Gastroesophageal sphincter (tissue), 4 donors: ENCODE data around the gene ACOXL. TPM values are rescaled to one million over a fixed set of nuclear protein-coding genes. Genes with fewer than 3 reads are reported as not detected.

Experiments
- ATAC-seq: fragments of 150-250 bp; one replicate; pipeline ENCODE4 v1.9.1; 2016; ENCODE audit warnings: mild to moderate bottlenecking, moderate library complexity
- H3K27ac ChIP-seq, 4 donors: fragments of 200-600 bp; sonication (generic) in 3 of 4; 1 replicate in 3 of 4; 2 replicates in 1 of 4; pipeline ENCODE4 v1.5.1; 2016 to 2019
- H3K27me3 ChIP-seq: fragments of 200-600 bp; sonication (generic); one replicate; pipeline ENCODE4 v1.5.1; 2019
- H3K36me3 ChIP-seq, 2 donors: fragments of 200-600 bp; sonication (generic); one replicate each; pipeline ENCODE4 v1.5.1; 2019; ENCODE audit warnings: control low read depth in 1 of 2
- H3K4me1 ChIP-seq, 3 donors: fragments of 200-600 bp; sonication (generic); 1 replicate in 2 of 3; 2 replicates in 1 of 3; pipeline ENCODE4 v1.5.1; 2016 to 2019; ENCODE audit warnings: control low read depth in 2 of 3
- H3K4me3 ChIP-seq, 2 donors: fragments of 200-600 bp; sonication (generic); one replicate each; pipeline ENCODE4 v1.5.1; 2019; ENCODE audit warnings: mild to moderate bottlenecking in 1 of 2, moderate library complexity in 1 of 2
- H3K9me3 ChIP-seq, 3 donors: fragments of 200-600 bp; sonication (generic); one replicate each; pipeline ENCODE4 v1.5.1; 2017 to 2019; ENCODE audit warnings: control low read depth in 2 of 3
- EP300 ChIP-seq: sonication (generic); formaldehyde crosslinking; IDR thresholded peaks from one replicate; pipeline ENCODE4 v1.6.1; 2017; ENCODE audit warnings: antibody characterized with exemption, mild to moderate bottlenecking
- POLR2A ChIP-seq, 2 donors: fragments of 450-650 bp; IDR thresholded peaks; one replicate each; pipeline ENCODE4 v1.6.1; 2017; ENCODE audit warnings: antibody characterized with exemption in 2 of 2, mild to moderate bottlenecking in 2 of 2, moderate library complexity in 1 of 2
- POLR2AphosphoS5 ChIP-seq: sonication (generic); formaldehyde crosslinking; IDR thresholded peaks from one replicate; pipeline ENCODE4 v1.6.1; 2017; ENCODE audit warnings: antibody characterized with exemption
- WGBS, 2 donors: methylation state at CpG; one replicate each; pipeline ENCODE4 v1.1.5; 2018; ENCODE audit warnings: low coverage in 1 of 2; 5-methylcytosine and 5-hydroxymethylcytosine counted together
- total RNA-seq, 4 donors: library from RNA; depleted of rRNA; stranded (reverse); fragments of >200 nt; gene quantifications; one replicate each; pipeline ENCODE4 v1.1.0, GENCODE V29; 2016
- TF ChIP-seq, protein P1 (sequence below), 4 experiments: fragments of 200-600 bp in 2 of 4; fragments of 450-650 bp in 2 of 4; sonication (generic) in 1 of 4; IDR thresholded peaks; one replicate each; pipeline ENCODE4 v1.5.1; 2017 to 2019; ENCODE audit warnings: antibody characterized with exemption in 4 of 4, mild to moderate bottlenecking in 2 of 4, moderate library complexity in 2 of 4

ACOXL gene
- total RNA-seq, 4 donors from 2014 or later = not detected

DNA sequence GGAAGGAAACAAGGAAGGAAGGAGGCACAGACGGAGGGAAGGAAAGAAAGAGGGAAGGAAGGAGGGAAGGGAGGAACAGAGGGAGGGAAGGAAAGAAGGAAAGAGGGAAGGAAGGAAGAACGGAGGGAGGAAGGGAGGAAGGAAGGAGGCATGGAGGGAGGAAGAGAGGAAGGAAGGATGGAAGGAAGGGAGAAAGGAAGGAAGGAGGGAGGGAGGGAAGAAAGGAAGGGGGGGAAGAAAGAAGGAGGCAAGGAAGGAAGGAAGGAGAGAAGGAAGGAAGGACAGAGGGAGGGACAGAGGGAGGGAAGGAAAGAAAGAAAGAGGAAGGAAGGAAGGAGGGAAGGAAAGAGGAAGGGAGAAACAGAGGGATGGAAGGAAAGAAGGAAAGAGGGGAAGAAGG lies 7.6 kb upstream of the ACOXL start:
- Histone ChIP-seq H3K4me3 (no peak overlapping the region), H3K27me3 (no peaks in the 10 kb centered on the region), H3K9me3 (no peaks in the 10 kb centered on the region), H3K36me3 (no peaks in the 10 kb centered on the region), H3K4me1 (no peaks in the 10 kb centered on the region), H3K27ac (no peak overlapping the region)
- TF ChIP-seq, protein P1, sequence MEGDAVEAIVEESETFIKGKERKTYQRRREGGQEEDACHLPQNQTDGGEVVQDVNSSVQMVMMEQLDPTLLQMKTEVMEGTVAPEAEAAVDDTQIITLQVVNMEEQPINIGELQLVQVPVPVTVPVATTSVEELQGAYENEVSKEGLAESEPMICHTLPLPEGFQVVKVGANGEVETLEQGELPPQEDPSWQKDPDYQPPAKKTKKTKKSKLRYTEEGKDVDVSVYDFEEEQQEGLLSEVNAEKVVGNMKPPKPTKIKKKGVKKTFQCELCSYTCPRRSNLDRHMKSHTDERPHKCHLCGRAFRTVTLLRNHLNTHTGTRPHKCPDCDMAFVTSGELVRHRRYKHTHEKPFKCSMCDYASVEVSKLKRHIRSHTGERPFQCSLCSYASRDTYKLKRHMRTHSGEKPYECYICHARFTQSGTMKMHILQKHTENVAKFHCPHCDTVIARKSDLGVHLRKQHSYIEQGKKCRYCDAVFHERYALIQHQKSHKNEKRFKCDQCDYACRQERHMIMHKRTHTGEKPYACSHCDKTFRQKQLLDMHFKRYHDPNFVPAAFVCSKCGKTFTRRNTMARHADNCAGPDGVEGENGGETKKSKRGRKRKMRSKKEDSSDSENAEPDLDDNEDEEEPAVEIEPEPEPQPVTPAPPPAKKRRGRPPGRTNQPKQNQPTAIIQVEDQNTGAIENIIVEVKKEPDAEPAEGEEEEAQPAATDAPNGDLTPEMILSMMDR (IDR thresholded peaks at IDR 0.05) = no peak
- no peak for TF ChIP-seq POLR2A (IDR thresholded peaks at IDR 0.05)
- no peak for TF ChIP-seq POLR2AphosphoS5
- no peak for TF ChIP-seq EP300
- 54 to 100% methylated on average over 1 to 2 of the region's 2 CpGs for WGBS, 2 donors
- ATAC-seq = no peak

DNA sequence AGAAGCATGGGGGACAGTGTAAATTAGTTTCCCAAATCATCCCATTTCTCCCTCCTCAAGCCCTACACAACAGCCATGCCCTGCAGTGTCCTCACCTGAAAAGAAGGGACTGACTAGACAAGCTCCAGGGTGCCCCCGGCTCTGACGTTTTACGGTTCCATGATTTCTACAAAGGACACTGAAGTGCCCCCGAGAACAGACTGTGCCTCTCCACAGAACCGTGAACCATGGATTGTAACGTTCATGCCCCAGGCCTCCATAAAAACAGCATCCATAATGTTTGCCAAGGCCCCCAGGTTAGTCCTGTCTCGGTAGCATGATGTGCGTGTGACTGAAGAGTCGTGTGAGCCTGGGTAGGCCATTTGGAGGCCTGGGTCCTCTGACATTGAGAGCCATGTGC lies 7.0 kb upstream of the ACOXL start:
- Histone ChIP-seq H3K36me3 (no peaks in the 10 kb centered on the region), H3K4me1 (no peaks in the 10 kb centered on the region), H3K9me3 (no peaks in the 10 kb centered on the region), H3K27ac (no peak overlapping the region), H3K27me3 (no peaks in the 10 kb centered on the region), H3K4me3 (no peak overlapping the region)
- ATAC-seq = no peak
- TF ChIP-seq POLR2AphosphoS5 (no peak), POLR2A (IDR thresholded peaks at IDR 0.05) (no peak), EP300 (no peak)
- TF ChIP-seq, protein P1 (IDR thresholded peaks at IDR 0.05) = no peak
- 83 to 100% methylated on average over 1 to 2 of the region's 9 CpGs for WGBS, 2 donors

DNA sequence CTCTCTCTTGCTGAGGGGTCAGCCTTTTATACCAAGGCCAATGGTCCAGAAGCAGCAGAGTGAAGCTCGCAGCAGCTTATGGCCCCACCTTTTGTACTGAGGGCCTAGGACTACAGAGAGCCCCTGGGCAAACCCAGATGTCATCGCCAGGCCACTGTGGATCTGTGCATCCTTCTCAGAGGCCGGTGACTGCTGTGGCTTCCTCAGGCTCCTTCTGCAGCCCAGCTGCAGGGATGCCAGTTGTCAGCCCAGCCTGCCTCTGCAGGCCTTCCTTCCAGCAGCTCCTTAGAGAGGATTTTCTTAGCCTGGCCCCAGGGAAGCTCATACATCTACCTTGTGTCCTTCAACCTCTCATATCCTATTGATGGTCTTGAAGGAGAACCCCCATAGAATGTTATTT lies 6.5 kb upstream of the ACOXL start:
- H3K9me3 ChIP-seq = no peaks in the 10 kb centered on the region
- ATAC-seq = no peak
- H3K27ac ChIP-seq = no peak overlapping the region
- H3K36me3 ChIP-seq = no peaks in the 10 kb centered on the region
- no peaks in the 10 kb centered on the region for H3K4me1 ChIP-seq
- TF ChIP-seq POLR2AphosphoS5 (no peak), EP300 (no peak), POLR2A (IDR thresholded peaks at IDR 0.05) (no peak)
- TF ChIP-seq, protein P1 (IDR thresholded peaks at IDR 0.05) = no peak
- H3K4me3 ChIP-seq = no peak overlapping the region
- H3K27me3 ChIP-seq = no peaks in the 10 kb centered on the region
- no CpG with 5 or more reads among the region's 3 CpGs for WGBS, 2 donors

DNA sequence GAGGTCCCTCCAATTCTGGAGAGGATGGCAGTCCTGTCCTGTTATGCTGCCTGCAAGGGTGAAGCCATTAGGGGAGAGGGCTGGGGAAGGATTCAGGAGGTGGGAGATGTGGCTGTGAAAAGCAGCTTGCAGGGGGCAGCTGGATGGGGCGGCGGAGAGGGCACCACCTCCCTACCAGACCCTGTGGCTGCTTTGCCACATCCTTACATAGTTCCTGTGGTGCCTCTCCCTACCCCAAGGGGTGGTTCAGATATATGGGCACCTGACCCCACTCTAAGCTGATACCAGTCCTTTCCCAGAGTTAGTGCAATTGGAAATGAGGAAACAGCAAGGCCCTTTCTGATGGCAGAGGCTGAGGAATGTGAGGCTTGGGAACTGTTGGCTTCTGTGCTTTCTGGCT lies 6.1 kb upstream of the ACOXL start:
- H3K27me3 ChIP-seq = peaks cover under 1% of the 10 kb centered on the region
- 92% methylated on average over 2 of the region's 2 CpGs; no CpG with 5 or more reads in 1 of the 2 donors for WGBS, 2 donors
- no peak for ATAC-seq
- no peaks in the 10 kb centered on the region for H3K4me1 ChIP-seq
- H3K36me3 ChIP-seq = no peaks in the 10 kb centered on the region
- no peak overlapping the region for H3K4me3 ChIP-seq
- no peak overlapping the region for H3K27ac ChIP-seq
- no peak for TF ChIP-seq POLR2A (IDR thresholded peaks at IDR 0.05)
- TF ChIP-seq, protein P1 (IDR thresholded peaks at IDR 0.05) = no peak
- no peaks in the 10 kb centered on the region for H3K9me3 ChIP-seq

DNA sequence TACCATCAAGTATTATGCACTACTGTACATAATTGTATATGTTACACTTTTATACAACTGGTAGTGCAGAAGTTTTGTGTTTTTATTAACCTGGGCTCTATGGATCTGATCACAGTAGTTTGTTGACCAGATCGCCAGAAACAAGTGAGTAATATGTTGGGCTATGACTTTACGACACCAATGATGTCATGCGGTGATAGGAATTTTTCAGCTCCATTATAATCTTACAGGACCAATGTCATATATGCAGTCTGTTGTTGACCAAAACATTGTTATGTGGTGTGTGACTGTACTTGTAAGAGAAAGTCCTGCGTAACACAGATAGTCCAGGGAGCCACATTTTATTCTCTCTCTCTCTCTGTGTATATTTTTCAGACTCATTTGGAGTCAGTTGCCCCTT lies 4.5 kb upstream of the ACOXL start:
- no peaks in the 10 kb centered on the region for H3K36me3 ChIP-seq
- peaks cover 0 to 8% (median 6%) of the 10 kb centered on the region in 3 donors for H3K4me1 ChIP-seq
- H3K27me3 ChIP-seq = peaks cover 17% of the 10 kb centered on the region
- WGBS, 2 donors = 91 to 96% methylated on average over 4 of the region's 4 CpGs
- no peak overlapping the region for H3K4me3 ChIP-seq
- no peak overlapping the region for H3K27ac ChIP-seq
- no peaks in the 10 kb centered on the region for H3K9me3 ChIP-seq
- TF ChIP-seq POLR2A (IDR thresholded peaks at IDR 0.05) = no peak
- TF ChIP-seq EP300 = no peak
- TF ChIP-seq, protein P1 (IDR thresholded peaks at IDR 0.05) = no peak
- TF ChIP-seq POLR2AphosphoS5 = no peak
- ATAC-seq = no peak
